HG03439 (cell line): Measurements from ENCODE around the gene ARMC3.
"Not testable (repeated sequence)": the region's sequence is repeated elsewhere in the genome, so short reads cannot be mapped to it uniquely, and the experiment has no call there.

Experiments used
- ATAC-seq: cut with Tn5 transposase; IDR thresholded peaks from one replicate; pipeline ENCODE4 v1.9.1; 2021; ENCODE audit warnings: mild to moderate bottlenecking, moderate library complexity; ENCODE audit not compliant: unreplicated experiment

Gene ARMC3

DNA sequence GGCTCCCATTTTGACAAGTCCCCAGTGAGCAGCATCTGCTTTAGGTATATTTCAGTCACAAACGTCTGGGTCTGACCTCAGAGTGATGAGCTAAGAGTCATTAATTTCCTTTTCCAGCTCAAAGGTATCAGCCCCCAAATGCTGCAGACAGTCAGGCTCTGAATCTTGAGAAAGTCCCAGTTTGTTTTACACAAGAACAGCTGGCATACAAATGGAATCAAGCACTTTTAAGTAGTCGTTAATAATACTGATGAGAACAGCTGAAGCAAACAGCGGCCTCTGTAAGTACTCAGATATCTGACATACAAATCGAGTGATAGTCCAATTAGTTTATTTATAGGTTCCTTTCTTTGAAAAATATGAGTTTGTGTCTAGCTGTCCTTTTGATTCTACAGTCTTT, 118.2 kb downstream of the ARMC3 start:
- no peak for ATAC-seq

DNA sequence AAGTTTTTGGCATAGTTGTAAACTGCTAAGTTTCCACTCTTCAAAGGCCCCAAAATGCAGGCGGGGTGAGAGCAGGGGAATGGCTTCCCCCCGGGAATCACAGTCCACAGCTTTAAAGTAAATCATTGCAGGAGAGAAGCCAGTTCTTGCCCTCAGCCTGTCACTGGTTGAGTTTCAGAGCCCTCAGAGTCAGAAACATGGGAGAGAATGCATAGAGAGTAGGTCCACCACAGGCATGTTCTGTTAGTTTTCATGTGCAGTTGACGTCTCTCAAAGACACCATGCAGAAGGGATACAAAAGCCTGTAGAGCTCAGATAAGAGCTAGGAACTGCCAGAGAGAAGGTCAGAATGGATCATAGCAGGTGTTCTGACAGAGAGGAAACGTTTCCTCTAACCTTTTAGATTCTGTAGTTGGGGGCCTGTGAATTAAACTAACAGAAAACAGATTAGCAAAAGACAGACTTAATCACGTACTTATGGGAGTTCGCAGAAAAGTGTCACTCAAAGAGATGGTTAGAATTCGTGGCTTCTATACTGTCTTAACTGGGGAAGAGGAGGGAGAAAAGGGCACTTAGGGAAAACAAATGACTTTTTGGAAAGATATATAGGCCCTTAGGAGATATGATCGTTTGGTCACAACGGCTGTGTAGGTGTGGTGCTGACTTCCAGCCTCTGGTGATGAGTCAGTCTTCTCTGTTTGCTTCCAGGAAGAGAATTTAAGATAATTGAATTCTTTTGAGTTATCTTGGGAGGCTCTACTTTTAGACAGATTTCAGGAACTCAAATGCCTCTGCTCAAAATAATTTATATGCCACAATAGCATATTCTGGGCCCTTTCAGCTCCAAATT, 119.6 kb downstream of the ARMC3 start:
- no peak for ATAC-seq

DNA sequence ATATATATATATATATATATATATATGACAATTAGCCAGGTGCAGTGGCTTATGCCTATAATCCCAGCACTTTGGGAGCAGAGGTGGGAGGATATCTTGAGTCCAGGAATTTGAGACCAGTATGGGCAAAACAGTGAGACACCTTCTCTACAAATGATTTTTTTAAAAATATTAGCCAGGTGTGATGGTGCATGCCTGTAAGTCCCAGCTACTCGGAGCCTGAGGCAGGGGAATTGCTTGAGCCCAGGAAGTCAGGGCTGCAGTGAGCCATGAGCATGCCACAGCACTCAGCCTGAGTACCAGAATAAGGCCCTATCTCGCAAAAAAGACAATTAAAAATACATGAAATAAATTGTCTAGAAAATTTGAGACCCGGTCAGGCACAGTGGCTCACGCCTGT, 120.3 kb downstream of the ARMC3 start:
- ATAC-seq: no peak

DNA sequence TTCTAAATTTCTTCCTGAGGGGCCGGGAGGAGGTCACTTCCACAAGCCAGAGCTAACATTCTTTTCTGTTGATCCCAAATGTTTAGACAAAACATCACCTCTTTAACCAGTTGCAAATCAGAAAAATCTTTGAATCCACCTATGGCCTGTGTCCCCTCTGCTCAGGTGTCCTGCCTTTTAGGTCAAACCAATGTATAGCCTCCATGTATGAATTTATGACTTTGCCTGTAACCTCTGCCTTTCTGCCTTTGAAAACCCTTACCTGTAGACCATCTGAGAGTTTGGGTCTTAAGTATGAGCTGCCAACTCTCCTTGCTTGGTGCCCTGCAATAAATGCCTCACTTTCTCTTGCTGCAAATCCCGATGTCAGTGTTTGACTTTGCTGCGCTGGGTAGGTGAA, 123.4 kb downstream of the ARMC3 start:
- no peak for ATAC-seq

DNA sequence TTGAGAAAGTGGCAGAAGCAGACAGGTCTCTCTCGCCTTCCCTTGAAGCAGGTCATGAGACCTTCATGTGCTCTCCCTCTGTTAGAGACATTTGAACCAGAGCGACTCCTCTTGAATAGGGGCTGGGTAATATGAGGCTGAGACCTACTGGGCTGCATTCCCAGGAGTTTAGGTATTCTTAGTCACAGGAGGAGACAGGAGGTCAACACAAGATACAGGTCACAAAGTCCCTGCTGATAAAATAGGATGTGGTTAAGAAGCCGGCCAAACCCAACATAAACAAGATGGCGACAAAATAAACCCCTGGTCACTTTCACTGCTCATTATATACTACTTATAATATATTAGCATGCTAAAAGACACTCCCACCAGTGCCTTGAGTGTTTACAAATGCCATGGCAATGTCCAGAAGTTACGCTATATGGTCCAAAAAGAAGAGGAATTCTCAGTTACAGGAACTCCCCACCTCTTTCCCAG, 124.0 kb downstream of the ARMC3 start:
- no peak for ATAC-seq

DNA sequence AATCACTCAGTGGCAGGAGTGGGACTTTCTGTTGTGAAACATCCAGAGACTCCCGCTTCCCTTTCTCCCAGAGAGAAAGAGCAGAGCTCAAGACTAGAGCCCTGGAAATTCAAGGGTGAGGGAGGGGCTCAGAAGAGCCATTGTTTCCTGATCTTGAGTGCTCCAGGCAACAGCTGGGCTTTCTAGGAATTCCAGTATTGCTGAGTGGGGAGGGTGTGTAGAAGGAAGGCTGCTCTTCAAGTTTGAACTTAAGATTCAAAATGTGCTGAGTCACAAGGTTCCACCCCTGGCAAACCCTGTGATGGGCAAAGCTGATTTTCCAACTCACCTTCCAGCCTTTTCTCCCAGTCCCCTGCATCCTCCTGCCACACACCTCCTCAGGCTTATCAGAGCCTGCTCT, 125.2 kb downstream of the ARMC3 start:
- no peak for ATAC-seq

DNA sequence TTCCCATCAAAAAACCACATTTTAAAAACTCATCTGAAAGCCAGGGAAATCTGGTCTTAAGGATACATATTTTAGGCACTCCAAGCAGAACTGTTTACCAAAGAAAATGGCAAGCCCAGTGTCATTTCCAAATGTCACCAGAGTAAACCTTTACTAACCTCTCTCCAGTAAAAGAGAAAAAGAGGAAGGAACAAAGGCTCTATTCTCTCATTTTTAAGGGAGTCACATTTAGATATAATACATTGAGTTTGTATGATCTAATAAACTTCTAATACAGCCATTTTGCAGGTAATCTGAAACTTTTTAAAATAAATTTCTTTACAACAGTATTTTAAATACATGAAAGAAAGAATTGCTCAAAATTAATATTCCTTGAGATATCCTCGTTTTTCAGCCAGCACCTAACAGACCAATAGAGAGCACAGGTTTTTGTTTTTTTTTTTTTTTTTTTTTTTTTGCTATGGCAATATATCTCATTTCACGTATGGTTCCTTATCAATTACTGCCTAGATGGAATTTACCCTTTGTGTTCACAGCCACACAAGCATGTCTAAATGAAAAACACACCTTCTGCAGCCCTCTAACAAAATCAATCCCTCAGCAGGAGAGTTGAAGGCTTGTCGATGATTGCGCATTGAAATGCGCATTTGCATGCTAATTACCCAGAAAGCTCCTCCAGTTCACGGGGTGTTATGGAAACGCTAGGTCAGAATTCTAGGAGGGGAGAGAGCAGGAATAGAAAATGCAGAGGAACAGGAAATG, 127.8 kb downstream of the ARMC3 start:
- no peak for ATAC-seq

DNA sequence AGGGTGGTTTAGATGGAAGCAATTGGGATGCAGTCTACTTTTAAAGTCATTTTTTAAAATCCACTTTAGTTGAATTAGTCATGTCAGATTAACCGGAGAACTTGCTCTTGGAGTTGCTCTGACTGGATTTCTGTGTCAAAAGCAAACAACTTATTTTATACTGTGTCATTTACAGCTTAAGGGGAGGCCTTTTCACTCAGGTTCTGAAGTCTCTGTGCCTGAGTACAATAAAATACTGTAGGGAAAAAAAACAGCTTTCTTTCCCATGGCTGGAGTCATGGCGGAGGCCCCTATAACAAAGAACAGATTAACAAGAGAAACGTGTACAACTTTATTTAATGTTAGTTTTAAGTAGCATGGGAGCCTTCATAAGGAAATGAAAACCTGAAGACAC, 128.3 kb downstream of the ARMC3 start:
- no peak for ATAC-seq

DNA sequence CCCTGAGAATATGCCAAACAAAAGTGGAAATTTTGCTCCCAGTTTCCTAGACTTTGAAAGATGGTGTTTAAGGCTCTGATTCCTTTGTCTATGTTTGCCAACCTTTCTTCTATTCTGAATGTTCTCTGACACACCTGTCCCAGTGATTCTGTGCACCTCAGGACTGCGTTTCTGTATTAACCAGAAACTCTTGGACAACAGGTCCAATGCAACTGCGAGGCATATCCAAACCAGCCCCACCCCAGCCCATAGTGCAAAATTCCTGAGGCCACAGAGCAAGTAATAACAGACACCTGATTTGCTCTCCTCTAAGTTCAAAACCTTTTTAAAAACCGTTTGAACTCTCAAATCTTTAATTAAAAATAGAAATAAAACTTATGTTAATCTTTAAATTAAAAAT, 130.5 kb downstream of the ARMC3 start:
- no peak for ATAC-seq

DNA sequence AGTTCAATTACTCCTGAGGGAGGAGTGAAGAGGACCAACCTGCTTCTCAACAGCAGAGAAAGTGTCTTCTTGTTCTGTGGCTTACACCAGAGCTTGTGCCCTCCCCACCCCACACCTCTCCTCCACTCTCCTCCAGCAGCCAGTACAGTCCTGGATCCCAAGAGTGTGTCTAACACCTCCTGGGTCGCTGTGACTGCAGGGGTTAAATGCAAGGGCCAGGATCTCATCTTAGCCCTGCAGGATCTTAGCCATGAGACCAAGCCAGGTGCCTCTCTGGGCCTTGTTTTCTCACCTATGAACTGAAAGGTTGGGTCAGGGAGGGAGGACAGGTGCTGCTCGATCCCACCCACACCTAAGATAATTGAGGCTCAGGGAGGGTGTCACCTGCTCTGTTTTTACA, 133.1 kb downstream of the ARMC3 start:
- ATAC-seq: no peak

DNA sequence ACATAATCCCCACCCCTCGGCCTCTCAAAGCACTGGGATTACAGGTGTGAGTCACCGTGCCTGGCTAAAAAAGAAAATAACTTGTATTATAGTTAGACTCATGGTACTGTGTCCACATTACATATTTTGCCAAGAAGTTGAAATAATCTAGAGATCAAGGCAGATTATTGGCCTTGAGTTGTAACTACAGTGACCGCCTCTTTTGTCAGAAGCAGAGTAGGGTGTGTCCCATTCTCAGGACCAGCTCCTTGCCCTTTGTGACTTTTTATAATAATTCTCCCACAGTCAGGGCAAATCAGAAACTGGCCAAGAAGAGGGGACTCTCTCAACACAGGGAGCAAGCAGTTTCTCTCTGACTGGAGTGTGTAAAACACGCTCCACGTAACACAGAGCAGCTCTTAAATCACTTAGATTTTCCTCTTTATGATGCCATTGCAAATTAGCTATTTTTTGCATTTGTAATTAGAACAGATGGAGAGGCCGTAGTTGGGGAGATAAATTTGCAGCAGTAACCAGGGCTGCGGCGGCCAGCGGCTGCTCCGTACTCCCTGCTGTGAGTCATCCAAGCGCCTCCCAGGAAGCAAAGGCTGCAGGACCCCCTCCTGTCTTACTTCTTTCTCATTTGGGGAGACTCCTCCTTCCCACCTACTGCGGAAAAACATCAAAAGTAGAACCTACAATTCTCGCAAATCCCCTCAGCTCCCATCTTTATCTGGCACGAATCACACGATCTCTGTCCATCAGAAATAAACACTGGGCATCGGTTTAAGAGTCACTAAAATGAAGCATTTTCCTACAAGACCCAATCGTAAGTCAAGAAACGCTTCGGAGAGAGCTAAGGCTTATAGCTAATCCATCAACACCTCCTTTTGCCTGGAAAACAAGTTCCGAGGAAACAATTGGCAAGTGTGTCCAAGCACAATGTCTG, 135.5 kb downstream of the ARMC3 start:
- no peak for ATAC-seq

DNA sequence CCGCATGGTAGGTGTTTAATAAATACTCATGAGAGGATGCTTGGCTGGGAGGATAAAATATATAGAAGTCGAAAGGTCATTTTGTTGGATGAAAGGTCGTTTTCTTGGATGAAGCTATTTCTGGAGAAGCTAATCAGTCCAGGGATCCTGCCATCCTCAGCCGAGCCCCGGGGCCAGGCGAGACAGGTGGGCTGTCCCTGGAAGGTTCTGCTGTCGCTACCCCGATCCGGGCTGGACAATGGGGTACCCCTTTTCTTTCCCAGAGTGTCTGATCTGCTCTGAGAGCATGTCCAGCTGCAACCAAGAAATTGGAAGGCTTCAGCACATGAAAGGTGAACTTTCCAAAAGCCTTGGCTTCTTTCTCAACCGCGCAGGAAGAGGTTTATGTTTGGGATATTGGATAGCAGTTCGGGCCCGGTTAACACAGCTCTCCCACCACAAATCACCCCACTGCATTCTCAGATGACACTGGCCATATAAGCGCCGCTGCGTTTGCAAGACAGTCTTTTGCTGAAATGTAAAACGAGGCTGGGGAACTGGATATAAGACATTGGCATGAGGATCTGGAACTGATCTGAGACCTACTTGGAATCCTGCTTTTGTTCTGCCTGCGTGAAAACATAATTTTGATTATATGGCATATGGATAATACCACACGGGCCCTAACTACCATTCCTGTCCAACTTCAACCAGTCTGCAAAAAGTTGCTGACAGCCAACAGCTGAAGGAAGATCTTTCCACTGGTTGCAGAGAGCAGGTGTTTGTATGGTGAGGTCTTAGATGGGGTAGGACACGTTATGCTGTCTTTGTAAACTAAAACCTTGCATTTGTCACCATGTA, 136.3 kb downstream of the ARMC3 start:
- ATAC-seq: no peak

DNA sequence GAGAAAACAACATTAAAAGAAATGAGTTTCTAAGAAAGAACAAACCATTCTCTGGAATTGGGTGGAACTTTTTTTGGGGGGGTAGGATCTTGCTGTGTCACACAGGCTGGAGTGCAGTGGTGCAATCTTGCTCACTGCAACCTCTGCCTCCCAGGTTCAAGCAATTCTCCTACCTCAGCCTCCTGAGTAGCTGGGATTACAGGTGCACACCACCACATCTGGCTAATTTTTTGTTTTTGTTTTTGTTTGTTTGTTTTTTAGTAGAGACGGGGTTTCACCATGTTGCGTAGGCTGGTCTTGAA, 136.9 kb downstream of the ARMC3 start:
- ATAC-seq: not testable (repeated sequence)

DNA sequence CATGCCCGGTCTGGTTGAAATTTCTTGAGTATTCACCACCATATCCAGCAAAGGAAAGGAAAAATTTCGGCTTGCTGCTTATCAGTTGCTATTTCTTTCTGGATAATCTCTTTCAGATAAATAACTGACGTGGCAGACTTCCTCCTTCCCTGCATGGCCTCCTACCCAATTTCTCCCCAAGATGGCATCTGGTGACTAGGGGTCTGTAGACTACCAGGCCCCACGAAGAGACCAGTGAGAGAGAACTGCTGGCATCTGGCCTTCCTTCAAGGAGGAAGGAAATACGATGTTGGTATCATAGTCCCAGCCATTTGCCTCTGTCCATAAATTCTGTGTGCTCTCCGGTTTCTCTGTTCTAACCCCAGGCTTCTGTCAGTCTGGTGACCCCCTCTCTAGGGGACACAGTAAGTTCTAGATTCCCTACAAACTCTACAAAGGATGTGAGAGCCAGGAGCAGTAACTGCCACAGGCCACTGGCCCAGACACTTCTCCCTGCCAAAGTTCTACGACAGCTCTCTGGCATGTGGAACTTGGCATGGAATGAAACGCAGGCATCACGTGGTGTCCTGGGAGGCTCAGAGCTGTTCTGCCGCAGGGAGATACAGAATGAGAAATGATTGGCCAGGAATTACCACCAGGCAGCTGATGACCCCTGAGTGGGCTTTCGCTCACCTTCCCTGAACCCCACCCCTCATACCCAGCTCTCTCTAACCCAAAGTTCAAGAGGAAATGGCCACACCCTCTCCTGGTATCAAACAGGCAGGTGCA, 137.5 kb downstream of the ARMC3 start:
- no peak for ATAC-seq

DNA sequence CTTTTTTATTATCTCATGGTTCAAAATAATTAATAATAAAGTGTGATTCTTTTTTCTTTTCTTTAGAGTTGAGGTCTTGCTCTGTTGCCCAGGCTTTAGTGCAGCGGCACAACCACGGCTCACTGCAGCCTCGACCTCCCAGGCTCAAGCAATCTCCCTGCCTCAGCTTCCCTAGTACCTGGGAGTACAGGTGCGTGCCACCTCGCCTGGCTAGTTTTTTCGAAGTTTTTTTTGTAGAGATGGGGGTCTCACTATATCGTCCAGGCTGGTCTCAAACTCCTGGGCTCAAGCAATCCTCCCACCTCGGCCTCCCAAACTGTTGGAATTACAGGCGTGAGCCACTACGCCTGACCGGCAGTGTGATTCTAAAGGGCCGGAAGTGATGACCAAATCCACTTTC, 139.5 kb downstream of the ARMC3 start:
- ATAC-seq: no peak

DNA sequence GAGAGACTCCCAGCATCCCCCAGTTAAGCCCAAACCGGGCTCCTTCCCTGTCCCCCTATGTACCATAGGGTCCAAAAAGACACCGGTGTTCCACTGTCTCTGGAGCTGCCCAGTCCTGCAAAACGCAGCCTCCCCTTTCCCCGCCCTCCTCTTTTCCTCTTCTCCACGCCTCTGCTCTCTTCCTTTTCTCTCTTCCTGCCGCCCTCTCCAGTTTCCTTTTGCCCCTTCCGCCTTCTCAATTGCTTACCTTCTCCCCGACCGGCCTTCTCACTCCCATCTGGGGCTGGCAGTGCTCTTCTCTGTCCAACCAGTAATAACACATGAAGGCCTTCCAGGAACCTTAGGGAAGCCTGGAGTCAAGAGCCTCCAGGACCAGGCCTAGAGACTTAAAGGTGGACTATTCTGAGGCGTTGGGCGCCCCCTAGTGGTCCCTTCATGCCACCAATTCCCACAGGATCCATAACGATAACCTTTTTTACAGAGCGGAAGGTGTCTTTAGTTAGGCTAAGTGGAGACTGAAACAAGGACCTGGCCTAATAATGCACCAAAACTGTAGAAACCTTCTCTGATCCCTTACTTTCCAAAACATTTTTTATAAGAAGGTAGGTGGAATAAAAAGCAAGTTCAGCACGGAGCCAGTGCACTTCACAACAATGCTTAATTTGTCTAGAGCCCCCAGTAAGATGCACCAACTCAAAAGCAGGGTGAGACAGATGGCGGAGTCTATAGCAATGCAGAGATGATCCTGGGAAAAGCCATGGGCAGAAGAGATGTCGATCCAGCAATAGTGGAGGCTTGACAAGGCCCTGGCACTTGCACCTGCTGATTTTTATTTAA, 140.3 kb downstream of the ARMC3 start:
- no peak for ATAC-seq

DNA sequence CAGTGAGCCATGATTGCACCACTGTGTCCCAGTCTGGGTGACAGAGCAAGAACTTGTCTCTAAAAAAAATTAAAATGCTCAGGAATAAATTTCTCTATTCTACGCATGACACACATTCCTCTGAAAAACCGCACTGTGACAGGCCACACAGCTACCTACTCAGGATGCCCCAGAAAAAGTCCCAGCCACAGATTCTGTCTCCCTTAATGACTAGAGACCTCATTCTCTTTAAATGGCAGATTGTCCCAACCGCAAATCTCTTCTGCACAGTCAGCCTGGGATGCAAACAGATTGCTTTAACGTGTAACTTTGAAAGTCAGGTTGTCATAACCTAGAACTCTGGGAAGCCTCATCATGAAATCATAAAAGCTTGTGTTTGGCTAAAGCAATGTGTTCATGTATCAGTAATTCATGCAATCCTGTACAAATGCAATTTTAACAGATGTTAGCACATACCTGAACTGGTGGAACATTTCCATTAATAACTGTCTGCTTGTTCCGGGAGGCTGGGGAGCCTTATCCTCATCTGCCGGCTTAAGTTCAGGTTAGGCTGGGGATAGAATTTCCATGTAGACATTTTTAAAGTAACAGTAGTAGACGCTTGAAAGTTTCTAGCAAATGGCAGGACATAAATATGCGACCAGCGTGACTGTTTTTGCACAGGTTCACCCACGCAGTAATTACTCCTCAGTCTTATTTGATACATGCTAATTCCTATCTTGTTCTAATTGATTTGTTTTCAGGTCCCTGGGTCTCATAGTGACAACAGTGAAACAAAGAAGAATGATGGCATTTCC, 141.4 kb downstream of the ARMC3 start:
- no peak for ATAC-seq
